ENCODE measurements around the gene PUS7.
"Not testable (repeated sequence)": the region's sequence is repeated elsewhere in the genome, so short reads cannot be mapped to it uniquely, and the experiment has no call there.

Gene PUS7

DNA sequence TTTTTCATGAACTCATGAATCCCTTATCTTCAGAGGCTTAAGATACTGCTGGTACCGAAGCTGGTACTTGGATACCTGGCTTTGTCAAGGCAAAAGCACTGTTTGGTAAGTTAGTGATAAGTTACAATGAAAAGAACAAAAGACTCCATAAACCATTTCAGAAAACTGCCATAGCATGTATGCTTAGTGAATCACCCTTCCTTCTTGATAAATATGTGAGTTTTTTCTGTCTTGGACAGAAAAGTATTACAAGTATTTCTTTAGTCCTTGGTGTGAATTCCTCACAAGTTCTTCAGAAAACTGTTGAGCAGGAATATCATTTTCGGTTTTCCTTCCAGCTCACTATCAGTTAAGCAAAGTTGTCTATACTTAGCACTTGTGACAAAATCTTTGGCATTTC, 25.6 kb downstream of the PUS7 start:
- peak; percentile 18 for DNase-seq (ENCODE audit: low spot score)

DNA sequence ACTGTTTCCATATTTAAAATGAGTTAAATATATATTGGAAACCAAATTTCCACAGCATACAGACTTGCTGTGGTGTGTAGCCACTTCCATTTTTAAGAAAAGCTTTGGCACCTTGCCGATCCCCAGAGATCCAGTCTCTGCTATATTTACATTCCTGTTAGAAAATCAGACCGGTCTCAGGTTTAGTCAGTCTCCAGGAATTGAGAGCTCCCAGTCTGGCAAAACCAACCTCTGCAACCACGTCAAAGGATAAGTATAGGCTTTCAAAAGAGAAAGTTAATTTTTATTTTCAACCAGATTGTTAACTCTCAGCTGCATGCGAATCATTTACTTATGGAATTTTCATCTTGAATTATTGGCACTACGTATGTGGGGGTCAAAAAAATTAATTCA, 28.2 kb downstream of the PUS7 start:
- peak; percentile 80 for DNase-seq (ENCODE audit: low spot score)

DNA sequence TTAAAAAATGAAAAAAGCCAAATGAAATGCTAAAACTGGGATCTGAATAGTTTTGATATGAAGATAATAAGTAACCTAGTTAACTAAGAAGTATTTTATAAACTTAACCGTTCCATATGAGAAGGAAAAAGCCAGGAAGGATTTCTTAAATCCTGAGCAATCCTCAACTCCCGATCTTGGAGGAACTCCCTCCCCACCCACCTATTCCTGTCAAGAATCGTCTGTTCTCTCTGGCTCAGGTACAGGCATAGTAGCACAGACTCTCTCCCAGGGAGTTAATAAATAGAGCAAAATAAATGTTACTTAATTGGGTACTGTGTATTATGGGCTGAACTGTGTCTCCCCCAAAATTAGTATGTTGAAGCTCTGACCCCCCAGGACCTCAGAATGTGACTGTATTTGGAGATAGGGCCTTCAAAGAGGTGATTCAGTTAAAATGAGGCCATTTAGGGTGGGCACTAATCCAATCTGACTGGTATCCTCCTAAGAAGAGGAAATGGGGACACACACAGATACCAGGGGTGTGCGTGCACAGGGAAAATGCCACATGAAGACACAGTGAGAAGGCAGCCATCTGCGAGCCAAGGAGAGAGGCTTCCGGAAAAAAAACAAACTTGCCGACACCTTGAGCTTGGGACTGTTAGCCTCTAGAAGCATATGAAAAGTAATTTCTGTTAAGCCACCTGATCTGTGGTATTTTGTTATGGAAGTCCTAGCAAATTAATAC, 28.7 kb downstream of the PUS7 start:
- DNase-seq (ENCODE audit: low spot score), result no peak

DNA sequence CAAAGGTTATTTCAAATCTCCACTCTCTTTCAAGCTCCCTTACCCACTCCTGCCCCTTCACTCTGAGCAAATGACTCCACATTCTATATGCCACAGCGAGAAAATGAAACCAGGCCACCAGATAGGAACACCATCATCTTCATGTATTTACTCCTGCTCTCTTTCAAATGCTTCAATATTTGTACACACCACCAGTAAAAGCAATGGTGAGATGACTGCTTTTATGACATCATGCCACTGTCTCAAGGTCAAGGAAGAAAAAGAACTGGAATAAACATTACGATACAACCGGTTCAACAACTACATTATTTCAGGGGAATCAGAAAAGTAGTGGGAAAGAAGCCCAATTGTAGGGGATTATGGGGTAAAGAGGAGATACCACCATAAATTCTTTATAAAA, 32.7 kb downstream of the PUS7 start:
- DNase-seq (ENCODE audit: low spot score), result no peak

DNA sequence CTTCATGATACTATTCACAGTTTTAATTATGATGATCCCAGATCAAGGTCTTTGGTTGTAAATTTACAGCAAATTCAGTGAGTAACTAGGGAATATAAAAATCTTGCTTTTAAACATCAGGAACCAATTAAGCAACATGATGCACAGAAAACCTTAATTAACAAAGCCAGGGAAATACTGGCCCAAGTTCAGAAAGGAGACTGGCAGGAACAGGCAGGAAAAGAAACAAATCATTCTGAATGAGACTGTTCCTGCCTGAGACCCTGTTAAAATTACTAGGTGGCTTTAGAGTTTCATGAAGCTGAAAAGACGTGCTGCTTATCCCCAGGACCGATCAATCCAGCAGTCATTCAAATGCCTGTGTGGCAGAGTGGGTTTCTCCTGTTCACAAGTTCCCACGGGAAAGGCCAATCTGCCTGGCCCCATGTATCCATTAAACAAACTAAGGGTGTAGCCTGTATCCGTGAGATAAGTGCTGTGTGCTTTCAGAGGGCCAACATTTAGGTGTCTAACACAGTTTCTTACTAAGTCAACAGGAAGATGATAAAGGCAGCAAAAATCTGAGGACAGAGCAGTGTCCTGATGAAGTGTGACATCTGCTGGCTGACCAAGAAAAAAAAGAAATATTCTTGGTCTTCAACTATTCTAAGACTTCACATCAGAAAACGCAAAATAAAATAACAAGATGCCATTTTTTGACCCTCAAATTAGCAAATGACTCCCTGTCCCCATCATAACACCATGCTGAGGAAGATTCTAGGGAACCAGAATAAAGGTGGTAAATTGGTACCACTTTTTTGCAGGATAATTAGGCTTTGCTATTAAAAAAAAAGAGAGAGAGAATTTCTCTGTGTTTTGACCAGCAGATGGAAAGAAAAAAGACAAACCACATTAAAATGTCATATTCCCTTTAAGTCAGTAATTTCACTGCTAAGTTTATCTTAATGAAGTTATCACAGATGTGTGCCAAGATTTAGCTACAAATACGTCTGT, 34.2 kb downstream of the PUS7 start:
- peak; percentile 57 for DNase-seq (ENCODE audit: low spot score)

DNA sequence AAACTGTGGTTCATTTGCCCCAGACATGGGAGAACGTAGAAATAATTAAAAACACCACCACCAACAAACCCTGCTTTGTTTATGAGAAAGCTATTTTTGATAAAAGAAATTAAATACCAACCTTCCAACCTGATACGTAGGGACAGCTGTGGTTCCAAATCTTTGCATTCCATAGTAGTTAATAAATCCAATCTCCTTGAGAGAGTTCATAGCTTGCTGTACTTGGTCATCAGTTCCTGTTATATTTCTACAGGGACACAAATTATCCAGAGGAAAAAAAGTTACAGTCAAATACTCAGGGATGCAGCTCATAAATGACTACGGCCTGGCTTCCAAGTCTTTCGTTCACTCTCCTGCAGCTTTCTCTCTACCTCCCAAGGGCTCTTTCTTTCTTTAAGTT, 41.1 kb downstream of the PUS7 start:
- peak; percentile 17 for DNase-seq (ENCODE audit: low spot score)

DNA sequence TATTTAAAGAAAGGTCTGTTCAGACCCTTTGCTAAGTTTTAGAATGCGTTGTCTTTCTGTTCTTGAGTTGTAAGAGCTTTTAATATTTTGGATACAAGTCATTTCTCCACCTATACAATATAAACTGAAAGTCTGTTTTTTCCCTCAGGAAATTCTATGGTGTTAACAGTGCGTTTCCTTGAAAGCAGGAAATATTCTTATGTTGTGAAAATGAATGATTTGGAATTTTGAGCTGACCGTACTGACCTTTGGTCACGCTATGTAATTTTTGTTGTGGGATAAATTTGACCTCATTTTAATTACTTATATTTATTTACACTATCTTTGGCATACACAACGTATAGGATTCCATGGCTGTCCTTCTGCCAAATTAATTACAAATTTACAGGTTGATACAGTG, 43.5 kb downstream of the PUS7 start:
- no peak for DNase-seq (ENCODE audit: low spot score)

DNA sequence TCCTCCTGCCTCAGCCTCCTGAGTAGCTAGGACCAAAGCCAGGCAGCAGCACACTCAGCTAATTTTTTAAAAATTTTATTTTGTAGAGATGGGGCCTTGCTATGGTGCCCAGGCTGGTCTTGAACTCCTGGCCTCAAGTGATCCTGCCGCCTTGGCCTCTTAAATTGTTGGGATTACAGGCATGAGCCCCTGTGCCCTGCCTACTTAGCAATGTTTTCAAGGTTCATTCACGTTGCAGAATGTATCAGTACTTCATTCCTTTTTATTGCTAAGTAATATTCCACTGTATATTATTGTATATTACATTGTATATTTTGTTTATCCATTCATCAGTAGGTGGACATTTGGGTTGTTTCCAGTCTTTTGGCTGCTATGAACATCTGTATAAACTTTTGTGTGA, 44.2 kb downstream of the PUS7 start:
- DNase-seq (ENCODE audit: low spot score), result no peak

DNA sequence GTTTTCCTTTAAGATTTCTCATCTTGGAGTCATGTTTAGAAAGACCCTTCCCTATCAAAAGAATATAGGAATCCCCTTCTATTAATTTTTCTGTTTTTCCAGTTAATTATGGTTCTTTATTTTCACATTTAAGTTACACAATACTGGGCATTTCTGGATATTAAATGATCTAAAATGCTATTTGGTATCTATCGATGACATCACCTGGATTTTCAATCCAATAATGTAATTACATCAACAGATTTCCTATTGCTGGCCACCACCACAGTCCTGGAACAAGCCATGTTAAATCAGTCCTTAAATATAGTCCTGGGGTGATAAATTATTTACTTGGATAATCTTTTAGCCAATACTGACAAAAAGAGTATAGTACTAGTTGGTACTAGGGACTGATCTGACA, 48.0 kb downstream of the PUS7 start:
- DNase-seq (ENCODE audit: low spot score), result no peak

DNA sequence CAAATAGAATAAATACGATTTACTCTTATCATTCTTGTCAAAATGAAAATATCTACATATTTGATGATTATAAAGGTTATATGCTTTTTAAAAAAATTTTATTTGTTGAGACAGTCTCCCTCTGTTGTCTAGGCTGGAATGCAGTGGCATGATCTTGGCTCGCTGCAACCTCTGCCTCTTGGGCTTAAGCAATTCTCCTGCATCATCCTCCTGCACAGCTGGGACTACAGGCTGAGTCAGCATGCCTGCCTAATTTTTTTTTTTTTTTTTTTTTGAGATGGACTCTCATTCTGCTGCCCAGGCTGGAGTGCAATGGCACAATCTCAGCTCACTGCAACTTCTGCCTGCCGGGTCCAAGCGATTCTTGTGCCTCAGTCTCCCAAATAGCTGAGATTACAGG, 48.9 kb downstream of the PUS7 start:
- no peak for DNase-seq (ENCODE audit: low spot score)

DNA sequence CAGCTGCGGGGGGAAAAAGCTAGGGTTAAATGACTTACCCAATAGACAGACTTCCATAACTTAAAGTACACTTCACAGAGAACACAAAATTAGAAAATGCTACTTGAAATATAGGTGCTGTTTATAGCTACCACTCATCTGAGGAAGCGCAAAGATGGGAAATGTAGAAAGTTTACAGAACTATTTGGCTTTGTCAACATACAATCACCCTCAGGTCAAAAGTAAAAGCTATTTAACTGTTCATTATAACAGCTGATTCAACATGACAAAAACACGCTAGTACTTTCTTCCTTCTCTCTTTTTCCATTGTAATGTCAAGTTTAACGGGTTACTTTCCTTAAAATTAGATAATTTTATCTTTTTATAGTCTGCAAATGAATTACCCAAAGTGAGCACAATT, 51.2 kb downstream of the PUS7 start:
- no peak for DNase-seq (ENCODE audit: low spot score)

DNA sequence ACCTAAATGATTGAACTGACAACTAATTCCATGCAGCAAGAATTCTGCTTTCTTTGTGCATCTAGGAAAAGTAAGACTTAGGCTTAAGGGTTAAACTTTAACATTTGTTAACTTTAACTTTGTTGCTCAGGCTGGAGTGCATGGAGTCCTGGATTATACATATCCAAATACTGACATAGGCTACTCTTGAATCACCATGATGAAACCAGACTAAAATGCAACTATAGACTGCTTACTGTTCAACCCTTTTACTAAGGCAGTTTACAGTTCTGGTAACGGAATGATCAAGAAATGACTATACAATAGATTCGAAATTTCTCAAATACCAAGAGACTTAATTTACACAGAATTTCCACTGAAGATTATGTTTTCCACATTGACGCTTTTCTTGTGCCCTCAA, 52.0 kb downstream of the PUS7 start:
- DNase-seq (ENCODE audit: low spot score), result no peak

DNA sequence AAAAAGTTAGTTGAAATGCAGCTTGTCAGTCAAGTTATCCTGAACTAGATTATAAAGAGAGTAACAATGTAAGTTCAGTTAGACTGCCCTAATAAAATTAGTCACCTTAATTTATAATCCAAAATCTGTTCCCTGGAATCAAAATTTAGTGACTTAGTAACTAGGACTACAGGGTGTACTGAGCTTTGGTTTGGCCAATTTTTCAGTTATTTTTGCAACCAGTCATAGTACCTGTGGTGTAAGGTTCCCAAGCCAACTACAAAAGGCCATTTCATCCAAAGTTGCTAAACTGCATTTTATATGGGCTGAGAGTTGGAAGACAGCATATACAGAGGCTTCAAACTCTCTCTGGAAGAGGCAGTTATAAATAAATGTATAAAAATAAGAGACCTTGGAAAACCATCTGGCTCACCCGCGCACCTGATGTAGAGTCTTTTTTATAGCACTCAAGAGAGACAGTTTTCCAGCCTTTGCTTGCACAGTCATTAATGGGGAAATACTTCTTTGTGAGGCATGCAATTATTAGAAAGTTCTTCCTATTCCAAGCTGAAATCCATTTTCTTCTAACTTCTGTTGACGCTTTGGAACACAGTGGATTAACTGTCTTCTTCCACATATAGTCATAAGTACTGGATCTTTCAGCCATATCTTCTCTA, 59.2 kb downstream of the PUS7 start:
- DNase-seq (ENCODE audit: low spot score), result no peak

DNA sequence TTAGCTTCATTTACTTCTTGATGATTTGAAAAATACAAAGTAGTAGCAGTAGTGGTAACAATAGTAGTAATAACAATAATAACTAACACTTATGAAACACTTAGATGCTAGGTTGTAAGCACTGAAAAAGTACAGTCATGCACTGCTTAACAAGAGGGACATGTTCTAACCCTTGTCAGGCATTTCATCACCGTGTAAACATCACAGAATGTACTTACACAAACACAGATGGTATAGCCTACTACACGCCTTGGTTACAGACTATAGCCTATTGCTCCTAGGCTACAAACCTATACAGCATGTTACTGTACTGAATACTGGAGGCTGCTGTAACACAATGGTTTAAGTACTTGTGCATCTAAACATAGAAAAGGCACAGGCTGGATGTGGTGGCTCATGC, 60.6 kb downstream of the PUS7 start:
- no peak for DNase-seq (ENCODE audit: low spot score)

DNA sequence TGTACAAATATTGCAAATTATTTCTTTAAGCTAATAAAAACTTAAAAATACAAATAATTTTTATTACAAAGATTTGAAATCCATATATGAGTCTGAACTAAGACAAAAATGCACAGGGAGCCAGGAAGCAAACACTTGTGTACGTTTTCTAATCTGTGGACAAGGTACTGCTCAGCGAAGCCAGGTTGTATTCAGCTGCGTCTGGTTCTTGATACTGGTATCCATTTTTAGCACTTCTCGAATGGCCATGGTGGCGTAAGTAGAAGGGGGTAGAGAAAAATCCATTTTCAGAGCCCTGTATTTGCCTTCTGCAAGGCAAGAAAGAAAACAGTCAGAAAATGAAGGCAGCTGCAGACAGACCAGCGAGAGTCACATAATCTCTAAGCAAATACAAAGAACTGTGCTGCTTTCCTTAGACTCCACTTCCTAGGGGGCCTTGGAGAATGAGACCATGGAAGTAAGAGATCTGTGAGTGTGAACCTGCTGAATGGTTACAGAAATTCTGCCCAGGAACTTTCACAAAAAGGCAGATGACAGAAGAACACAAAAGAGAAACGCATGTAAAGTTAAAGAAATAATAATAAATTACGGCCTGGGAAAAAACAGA, 64.3 kb downstream of the PUS7 start:
- no peak for DNase-seq (ENCODE audit: low spot score)

DNA sequence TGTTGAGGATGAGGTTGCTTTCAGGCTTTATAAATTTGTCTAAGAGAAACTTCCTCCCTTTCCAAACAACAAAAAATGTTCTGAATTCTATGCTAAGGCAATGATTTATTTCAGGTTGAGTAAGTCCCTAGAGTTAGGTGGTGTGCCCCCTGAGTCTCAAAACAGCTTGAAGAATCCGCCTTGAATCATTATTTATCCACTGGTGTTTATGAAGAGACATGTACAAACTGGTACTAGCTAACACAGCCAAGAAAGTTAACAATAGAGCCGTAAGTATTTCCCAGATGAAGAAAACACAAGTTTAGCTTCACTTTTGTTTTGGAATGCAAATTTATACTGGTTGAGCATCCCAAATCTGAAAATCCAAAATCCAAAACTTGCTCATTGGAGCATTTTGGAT, 67.2 kb downstream of the PUS7 start:
- DNase-seq (ENCODE audit: low spot score), result no peak

DNA sequence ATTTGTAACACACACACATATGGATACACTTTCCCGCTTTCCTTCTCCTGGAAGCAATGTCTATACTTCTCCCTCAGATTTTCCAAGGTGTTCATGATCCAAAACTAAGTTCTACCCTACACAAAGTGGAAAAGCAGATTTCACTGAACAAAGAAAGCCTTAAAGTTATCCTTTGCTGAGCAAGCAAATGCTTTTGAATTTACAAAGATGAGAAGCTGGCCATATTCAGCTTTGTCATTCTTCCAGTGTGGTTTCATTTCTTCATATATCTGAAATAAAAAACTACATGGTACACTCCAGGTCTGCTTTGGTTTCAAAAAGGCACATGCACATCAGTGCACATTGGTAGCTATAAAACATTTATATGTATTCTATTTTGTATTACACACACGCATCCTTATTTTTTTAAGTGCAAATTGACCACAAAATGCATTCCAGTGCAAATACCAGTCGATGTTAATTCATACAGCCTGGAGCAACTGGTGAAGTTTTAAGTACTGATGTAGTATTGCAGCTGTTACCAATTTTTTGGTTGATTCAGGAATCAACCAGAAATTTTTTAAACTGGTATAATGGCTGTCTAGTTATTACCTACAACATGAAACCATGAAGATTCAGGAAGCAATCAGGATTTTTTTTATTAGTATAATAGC, 67.8 kb downstream of the PUS7 start:
- DNase-seq (ENCODE audit: low spot score), result peak; percentile 64

DNA sequence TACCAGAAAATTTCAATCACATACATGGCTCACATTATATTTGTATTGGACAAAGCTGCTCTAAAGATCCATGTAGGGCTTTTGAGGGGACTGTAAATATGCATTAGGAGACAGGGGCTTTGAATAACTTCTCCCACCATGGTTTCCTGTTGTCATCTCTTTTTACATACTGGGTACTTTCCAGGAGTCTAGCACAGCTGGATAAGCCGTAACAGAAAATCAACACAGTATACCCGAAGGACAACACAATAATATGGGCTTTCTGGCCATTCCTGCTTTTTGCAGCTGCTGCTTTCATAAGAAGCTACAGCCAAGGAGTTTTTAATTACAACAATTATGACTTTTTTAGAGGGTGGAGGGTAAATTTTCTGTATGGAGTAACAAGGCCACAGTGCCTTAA, 70.0 kb downstream of the PUS7 start:
- DNase-seq (ENCODE audit: low spot score), result no peak

DNA sequence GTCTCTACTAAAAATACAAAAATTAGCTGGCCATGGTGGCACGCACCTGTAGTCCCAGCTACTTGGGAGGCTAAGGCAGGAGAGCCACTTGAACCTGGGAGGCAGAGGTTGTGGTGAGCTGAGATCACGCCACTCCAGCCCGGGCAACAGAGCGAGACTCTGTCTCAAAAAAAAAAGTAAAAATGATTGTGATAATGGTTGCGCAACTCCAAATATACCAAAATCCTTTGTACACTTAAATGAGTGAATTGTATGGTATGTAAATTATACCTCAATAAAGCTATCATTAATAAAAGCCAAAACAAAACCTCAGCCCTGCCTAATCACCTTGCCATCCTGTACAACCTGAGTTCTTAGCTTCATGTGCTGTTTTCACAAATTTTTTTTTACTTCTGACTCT, 71.2 kb downstream of the PUS7 start:
- DNase-seq (ENCODE audit: low spot score), result not testable (repeated sequence)

DNA sequence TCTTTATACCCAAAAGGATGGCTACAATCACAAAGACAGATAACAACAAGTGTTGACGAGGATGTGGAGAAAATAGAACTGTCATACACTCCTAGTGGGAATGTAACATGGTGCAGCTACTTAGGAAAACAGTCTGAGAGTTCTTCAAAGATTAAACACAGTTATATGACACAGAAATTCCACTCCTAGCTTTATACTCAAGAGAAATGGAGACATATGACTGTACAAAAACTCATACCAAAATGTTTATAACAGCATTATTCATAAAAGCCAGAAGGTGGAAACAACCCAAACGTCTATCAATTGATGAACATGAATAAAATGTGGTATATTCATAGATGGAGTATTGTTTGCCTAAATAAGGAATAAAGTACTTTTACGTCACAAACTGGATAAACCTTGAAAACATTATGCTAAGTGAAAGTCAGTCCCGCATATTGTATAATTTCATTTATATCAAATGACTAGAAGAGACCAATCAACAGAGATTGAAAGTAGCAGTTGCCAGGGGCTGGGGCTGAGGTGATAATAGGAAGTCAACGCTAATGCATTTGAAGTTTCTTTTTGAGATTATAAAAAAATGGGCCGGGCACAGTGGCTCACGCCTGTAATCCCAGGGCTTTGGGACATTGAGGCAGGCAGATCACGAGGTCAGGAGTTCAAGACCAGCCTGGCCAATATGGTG, 71.8 kb downstream of the PUS7 start:
- no peak for DNase-seq (ENCODE audit: low spot score)

DNA sequence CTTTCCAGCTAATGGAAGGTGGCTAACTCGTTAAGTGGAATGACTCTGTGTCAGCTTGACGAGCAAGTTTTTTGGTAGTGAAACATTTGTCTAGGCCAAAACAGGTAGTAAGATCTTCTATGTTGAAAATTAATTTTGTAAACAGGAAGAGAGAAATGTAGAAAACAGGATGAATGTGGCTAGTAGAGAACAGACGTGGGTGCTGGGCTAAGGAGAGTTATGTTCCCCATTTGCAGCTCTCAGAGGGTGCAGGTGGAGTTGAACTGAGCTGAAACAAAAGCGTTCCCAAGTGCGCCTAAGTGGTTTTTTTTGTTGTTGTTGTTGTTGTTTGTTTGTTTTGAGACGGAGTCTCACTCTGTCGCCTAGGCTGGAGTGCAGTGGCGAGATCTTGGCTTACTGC, 73.9 kb downstream of the PUS7 start:
- DNase-seq (ENCODE audit: low spot score), result no peak

All from AG08396 (cell line).